C4-2B (cell line): ENCODE results near the gene TCEA2.

Source experiments
- CTCF ChIP-seq: fragments of 450-650 bp; conservative IDR thresholded peaks from 2 replicates; pipeline ENCODE4 v1.5.1; 2017; ENCODE audit warnings: mild to moderate bottlenecking
- ZFX ChIP-seq: fragments of 450-650 bp; IDR thresholded peaks from 2 replicates; pipeline ENCODE4 v1.6.1; 2017

GRCh38 chr20:64030371-64031134 lies 32.4 kb upstream of the TCEA2 start:
- TF ChIP-seq CTCF = no peak
- no peak for TF ChIP-seq ZFX
